SK-N-DZ (cell line): ENCODE results near the gene ITPR3.

Source experiments
- DNase-seq: peaks from one replicate; pipeline ENCODE4 v3.0.0-alpha.2; 2015; ENCODE audit warnings: low spot score
- small RNA-seq, 2 experiments: library from RNA; depleted of rRNA; stranded (forward); fragments of <200 nt; gene quantifications; one replicate each; pipeline ENCODE3, GENCODE V24; 2014

The ITPR3 gene

DNA sequence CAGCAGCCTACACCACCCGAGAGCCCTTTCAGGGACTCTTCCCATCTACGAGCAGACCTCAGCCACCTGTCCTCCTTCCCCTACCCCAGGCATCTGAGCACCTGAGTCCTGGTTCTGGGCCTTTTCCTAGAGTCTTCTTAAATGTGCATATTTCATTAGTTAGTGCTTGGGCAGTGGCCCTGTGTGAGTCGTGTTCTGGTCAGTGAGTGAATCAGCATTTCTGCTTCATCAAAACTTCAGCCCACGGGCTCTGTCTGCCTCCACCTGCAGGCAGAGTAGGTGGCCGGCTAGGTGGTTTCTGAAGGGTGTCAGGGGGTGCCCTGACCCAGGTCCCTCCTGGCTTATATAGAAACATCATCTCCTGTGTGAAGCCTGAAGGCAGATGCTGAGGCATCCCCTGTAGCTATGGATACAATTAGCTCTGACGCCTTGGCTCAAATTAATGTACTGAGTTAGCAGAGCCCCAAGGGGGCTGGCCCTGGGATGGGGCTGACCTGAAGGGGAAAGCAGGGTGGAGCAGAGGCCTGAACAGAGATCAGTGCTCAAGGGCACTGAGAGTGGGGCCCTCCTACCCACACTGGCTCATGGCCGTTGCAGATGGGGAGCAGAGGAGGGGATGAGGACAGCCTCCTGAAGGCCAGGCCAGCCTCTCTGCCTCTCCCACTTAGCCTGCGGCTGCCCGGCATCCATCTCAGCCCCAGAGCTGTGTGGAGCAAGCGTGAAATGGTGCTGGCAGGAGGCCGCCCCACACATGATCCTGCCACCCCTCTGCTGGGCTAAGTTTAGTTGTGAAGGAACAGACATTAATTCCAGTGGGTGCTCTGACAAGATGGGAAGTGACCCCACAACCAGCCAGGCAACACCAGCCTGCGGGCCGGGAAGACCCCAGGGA, 111.9 kb downstream of the ITPR3 start:
- DNase-seq: no peak

DNA sequence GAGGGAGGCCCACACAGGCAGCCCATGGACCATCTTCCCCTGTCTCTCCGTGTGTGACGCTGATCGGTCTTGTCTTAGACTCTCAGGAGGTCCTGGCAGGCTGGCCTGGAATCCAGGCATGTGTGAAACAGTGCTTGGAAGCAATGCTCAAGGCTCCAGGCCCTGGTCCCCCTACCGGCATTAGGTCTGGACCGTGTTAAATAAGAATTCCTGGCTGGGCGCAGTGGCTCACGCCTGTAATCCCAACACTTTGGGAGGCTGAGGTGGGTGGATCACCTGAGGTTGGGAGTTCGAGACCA, 112.5 kb downstream of the ITPR3 start:
- no peak for DNase-seq

DNA sequence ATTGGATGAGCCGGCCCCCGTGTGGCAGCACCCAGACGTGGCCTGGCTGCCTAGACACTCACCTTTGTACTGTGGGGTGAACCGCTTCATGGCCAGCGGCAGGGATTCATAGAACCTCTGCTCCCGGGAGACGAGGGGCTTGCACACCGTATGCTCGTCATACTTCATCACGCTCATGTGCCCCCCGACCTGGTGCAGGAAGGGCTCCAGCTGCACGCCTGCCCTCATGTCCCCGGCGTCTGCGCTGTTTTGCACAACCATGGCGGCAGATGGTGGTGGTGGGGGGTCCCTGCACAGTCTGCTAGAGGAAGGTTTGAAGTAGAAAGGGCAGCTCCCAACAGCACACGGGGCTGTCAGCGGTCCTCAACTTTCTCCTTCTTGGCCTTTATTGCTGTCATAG, 114.1 kb downstream of the ITPR3 start:
- no peak for DNase-seq

DNA sequence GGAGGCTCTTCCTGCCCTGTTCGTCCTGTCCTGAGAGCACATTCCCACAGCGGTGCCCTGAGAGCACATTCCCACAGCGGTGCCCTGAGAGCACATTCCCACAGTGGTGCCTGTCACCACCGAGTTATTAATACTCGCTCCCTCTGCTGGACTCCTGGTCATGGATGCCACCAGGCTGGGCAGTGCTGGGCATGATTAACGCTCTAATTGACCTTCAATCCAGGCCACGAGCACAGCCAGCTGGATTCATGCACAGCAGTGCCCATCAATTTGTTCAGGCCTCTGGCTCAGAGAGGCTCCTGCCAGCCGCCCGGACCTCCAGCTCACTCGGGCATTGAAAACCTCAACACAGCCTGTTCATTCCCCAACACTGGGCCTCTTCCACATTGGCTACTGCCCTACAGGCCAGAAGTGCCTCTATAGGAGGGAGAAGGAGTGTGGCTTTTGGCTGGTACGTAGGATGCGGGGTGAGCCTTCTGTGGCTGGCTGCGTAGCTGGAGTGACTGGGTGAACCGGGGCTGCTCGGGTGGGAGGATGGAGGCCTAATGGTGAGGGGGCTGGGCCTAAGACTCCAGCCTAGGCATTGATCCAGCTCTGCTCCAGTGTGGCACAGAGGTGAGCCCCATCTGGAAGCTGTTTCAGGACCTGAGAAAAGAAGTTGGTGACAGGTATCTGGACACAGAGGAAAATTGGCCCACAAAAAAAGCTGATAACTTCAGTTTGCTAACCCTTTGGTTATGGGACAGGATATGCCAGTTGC, 116.3 kb downstream of the ITPR3 start:
- DNase-seq: no peak

DNA sequence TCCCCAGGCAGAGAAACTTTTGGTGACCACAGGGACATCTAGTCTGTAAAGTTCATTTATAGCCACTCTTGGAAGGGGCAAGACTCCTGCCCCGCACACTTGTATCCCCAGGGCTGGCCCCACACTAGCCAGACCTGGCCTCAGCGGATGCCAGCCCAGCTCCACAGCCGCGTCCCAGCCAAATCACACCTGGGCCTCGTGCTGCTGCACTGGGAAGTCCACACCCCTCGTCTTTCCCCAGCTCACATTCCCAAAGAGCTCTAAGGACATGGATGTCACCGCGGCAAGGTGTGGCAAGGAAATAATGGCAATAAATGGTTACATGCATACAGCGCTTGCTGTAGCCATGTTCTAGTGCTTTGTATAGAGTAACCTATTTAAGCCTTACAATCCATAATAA, 117.0 kb downstream of the ITPR3 start:
- DNase-seq: no peak

DNA sequence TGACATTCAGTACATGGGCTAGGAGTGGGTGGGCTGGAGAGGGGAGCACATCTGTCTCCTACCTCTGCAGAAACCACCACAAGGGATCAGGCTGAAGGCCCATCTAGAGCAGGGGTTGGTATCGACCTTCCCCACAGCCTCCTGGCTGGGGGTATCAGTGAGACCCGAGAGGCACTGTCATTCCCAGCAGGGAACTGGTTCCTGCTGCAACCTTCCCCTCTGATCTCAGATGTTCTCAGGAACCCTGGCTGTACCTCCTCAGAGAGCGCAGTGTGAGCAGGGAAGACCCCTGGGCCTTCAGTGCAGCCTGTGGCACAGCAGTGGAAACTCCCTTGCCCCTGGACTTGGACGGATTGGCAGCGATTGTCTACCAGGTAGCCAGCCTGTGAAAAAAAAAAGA, 117.8 kb downstream of the ITPR3 start:
- no peak for DNase-seq

DNA sequence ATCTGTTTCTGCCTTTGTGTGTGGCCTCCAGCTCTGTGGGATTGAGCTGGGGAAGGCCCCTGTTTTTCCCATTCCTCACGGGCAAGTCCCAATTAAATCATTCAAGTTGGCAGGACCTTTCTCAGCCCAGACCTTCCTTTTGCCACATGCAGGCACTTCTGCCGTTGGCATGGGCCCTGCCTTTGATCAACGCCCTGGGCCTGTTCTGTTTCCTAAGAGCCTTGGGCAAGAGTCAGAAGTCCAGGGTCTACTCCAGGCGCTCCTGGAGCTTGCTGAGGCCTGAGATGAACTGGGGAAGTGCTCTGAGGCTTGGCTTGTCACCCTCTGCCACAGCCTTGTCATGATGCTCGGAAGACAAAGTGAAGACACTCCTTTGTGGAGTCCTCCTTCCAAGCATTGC, 118.4 kb downstream of the ITPR3 start:
- no peak for DNase-seq

DNA sequence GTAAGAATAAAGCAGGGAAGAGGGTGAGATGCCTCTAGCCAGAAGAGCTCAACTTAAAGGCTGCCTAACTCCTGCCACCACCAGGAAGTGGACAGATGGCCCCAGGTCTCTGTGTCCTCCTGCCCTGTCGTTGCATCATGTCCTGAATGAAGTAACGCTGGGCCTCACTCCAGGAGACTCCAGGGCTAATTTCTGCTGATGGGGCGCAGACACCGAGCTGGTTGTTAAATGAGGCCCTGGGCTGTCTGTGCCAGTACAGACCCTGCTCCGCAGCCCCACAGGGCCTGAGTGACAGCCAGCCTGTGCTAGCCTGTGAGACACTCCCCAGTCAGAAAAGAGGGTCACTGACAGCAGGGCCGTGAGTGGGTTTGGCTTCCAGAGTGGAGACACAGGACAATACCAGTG, 119.1 kb downstream of the ITPR3 start:
- DNase-seq: no peak

DNA sequence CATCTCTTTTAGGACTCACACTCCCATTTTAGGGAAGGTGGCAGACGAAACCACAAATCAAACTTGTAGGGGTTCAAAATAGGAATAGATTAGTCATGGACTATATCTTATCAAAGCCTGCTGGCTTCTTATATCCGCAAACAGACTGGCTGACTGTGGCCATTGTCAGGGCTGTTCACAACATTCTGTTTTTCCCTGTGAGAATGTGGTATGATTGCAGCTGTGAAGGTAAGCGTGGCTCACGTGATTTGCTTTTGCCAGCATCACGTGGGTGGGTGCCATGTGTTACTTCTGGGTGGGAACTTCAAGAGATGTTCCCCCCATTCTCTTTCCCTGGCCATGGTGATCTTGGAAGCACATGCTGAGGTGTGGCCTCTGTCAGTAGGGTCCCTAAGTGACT, 119.7 kb downstream of the ITPR3 start:
- DNase-seq: no peak

DNA sequence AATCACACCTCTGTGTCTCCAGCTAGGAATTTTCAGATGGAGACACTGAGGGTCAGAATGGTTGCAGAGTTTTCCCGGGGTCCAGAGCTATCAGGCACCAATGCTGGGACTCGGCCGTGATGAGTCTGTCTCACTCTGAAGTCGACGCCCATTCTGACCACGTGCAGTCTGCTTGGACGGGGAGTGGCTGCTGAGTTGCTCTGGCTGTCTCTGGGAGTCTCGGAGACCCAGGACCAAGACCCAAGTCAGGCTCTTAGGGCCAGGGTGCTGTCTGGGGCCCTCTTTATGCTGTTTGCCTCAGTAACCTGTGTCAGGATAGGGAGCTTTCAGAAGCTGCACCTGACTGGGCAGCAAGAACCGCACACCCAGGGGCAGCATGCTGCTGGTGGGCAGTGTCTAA, 121.0 kb downstream of the ITPR3 start:
- DNase-seq: no peak

DNA sequence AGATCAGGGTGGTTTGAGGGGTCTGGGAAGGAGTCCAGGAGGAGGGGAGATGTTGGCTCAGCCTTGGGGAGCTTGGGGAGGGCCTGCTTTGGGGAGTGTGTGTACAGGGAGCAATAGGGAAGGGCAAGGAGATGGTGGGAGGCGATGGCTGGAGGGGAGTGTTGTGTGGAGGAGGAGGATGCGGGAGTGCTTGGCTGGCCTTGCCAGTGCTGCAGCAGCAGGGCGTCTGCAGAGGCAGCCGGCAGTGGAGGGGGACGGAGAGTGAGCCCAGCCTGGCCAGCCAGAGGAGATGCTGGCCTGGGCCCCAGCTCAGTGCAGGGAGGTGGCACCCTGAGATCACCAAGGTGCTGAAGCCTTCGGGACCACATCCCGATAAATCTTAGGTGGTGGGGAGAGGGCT, 121.7 kb downstream of the ITPR3 start:
- DNase-seq: no peak

DNA sequence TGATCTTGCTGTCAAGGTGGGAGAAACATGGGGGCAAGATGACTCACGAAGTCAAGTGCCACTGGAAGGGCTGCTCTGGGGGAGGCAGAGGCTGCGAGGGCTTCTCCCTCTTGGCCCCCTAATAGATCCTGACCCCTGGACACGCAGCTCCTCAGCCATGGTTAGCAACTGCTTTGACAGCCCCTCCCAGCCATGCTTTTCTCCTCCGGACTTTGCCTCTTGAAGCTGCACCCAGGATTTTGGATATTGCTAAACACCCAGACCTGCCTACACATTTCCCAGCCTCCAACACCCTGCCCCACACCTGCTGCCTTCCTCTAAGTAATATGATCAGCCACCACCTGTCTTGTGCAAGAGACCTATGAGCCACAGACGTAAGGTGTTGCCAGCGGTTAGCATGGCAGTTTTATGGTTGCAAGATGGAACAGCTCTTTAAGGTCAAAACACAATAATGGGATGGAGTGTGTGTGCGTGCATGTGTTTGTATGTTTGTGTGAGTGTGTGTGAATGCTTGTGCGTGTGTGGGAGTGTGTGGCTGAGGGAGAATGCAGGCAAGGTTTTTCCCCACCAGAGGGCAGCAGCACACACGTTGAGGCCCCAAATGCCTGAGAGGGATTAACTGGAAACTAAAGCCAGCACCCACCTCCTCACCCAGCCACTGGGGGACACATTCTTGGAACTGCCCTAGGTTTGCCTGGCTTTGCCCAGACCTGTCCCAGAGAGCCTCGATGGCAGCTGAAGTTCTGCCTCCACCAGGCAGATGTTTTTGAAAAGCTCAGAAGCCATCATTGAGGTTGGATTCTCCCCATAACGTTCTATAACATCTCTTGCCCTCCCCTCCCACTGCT, 123.1 kb downstream of the ITPR3 start:
- DNase-seq: peak; percentile 72

DNA sequence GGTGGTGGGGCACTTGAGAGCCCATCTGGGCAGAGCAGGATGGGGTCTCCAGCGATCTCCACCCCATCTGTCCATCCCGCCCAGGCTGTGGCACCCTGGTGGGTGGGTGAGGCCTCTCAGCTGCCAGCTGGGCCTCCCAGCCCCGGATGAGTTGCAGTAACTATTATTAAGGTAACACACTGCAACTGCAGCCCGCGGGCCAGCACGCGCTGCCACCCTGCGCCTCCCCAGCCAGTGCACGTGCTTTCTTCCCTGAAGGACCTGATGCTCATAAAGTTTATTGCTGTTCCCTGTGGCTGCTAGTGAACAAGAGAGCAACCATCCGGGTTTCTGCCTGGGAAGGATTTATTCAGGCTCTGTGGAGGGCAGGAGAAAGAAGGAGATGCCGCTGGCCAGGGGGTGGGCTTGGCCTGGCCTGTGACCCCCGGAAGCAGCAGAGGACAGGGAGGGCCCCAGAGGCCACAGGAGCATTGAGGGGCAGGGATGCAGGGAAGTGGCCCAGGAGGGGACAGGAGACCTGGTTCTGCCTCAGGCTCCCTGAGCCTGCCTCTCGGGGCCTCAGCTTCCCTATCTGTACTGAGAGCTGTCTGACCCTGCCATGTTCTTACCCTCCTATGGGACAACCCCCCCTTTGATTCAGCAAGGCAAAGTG, 123.9 kb downstream of the ITPR3 start:
- DNase-seq: no peak

DNA sequence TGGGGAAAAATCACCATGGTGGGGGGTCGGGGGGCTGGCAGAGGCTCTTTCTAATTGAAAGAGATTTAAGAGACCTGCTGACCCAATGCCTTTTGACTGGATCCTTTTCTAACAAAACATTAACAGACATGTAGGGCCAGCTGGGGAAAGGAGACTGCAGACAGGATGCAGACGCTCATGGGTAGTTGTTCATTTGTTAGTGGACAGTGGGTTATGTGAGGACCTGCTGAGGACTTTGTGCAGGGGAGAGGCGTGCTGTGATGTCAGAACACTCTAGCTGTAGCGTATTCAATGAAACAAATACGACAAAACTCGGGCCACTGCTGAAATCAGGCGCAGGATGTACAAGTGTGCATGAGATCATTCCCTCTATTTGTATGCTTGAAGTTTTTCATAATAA, 124.4 kb downstream of the ITPR3 start:
- no peak for DNase-seq

Small RNA genes lying within 50 kb of the gene (small RNA-seq; reads per million reads assigned to genes)
- 0 reads per million in 2 experiments for gene MIR3934
